HepG2 (cell line): Measurements from ENCODE around the gene BMP2. TPM values are rescaled to one million over a fixed set of nuclear protein-coding genes. Genes with fewer than 3 reads are reported as not detected.

Source experiments
- ATAC-seq: fragments of 200-7000 bp; cut with Tn5 transposase; 3 replicates; pipeline ENCODE4 v1.9.1; 2020; ENCODE audit warnings: mild to moderate bottlenecking, moderate library complexity
- BruUV-seq: library from RNA; stranded (reverse); fragments of 400-500 nt; replicated peaks from 2 replicates; lab custom pipeline; 2021; lab: Mats Ljungman, UMichigan
- CTCF ChIA-PET: fragments of 300-600 bp; formaldehyde crosslinking; extraction: SDS; loops from one replicate; lab custom pipeline; 2021; ENCODE audit warnings: low total read pairs, inconsistent platforms, low intra/inter-chr PET ratio; lab: Yijun Ruan, JAX
- POLR2A ChIA-PET: fragments of 350-600 bp; sonication (Branson Sonifier 250); formaldehyde crosslinking; loops from one replicate; lab custom pipeline; 2020; ENCODE audit warnings: antibody characterized with exemption, inconsistent platforms; lab: Yijun Ruan, JAX
- DNase-seq: peaks from one replicate; pipeline ENCODE4 v3.0.0-alpha.2; 2015; ENCODE audit warnings: low spot score
- FAIRE-seq: peaks from 3 replicates; lab custom pipeline; 2011; peaks lifted over from hg19 to GRCh38; lab: Jason Lieb, UNC
- H2AFZ ChIP-seq: one replicate; pipeline ENCODE4 v1.6.1; 2011; ENCODE audit warnings: low read length, inconsistent platforms
- H3K27ac ChIP-seq: fragments of 300-600 bp; 3 replicates; pipeline ENCODE4 v1.8.0; 2011; ENCODE audit warnings: mixed run types, mild to moderate bottlenecking, mixed read lengths, low read length, inconsistent platforms; ENCODE audit not compliant: insufficient read depth; ENCODE audit errors: extremely low read length
- H3K27me3 ChIP-seq, 2 experiments: fragments of 200-600 bp in 1 of 2; 2 replicates in 1 of 2; 3 replicates in 1 of 2; pipeline versions ENCODE4 v1.6.0 to v1.8.0; 2011; ENCODE audit warnings: low read length in 2 of 2, mild to moderate bottlenecking in 2 of 2, moderate library complexity in 2 of 2, inconsistent platforms in 1 of 2; ENCODE audit not compliant: insufficient read depth in 2 of 2, control insufficient read depth in 1 of 2
- H3K36me3 ChIP-seq, 2 experiments: fragments of 200-600 bp in 1 of 2; replicated peaks in 1 of 2; 2 replicates in 1 of 2; 3 replicates in 1 of 2; pipeline versions ENCODE4 v1.5.1 to v1.8.0; 2011; ENCODE audit warnings: low read length in 2 of 2, inconsistent platforms in 1 of 2; ENCODE audit not compliant: insufficient read depth in 2 of 2, control insufficient read depth in 1 of 2
- H3K4me1 ChIP-seq: 2 replicates; pipeline ENCODE4 v1.5.1; 2012; ENCODE audit warnings: low read length, inconsistent platforms; ENCODE audit not compliant: insufficient read depth
- H3K4me2 ChIP-seq: 2 replicates; pipeline ENCODE4 v1.6.0; 2011; ENCODE audit warnings: low read depth, low read length, inconsistent platforms
- H3K4me3 ChIP-seq, 3 experiments: fragments of 200-600 bp in 1 of 3; sonication (generic), shearing (Covaris generic) in 1 of 3; replicated peaks in 1 of 3; 2 replicates each; pipeline ENCODE4 v1.5.1; 2011 to 2016; ENCODE audit warnings: low read length in 3 of 3, inconsistent platforms in 2 of 3, low read depth in 2 of 3, mild to moderate bottlenecking in 2 of 3, control low read depth in 1 of 3, mixed read lengths in 1 of 3; ENCODE audit not compliant: insufficient read depth in 1 of 3
- H3K79me2 ChIP-seq: one replicate; pipeline ENCODE4 v1.6.1; 2011; ENCODE audit warnings: low read length, inconsistent platforms; ENCODE audit not compliant: insufficient read depth
- H3K9ac ChIP-seq: 2 replicates; pipeline ENCODE4 v1.6.0; 2011; ENCODE audit warnings: mild to moderate bottlenecking, low read depth, low read length, inconsistent platforms; ENCODE audit not compliant: insufficient read depth
- H3K9me3 ChIP-seq: 2 replicates; pipeline ENCODE4 v1.5.1; 2012; ENCODE audit warnings: mild to moderate bottlenecking, low read length
- H4K20me1 ChIP-seq: 2 replicates; pipeline ENCODE4 v1.6.0; 2011; ENCODE audit warnings: inconsistent platforms, mild to moderate bottlenecking, low read length, moderate library complexity; ENCODE audit not compliant: insufficient read depth
- DMAP1 ChIP-seq: IDR thresholded peaks from 2 replicates; pipeline ENCODE4 v1.6.1; 2016
- FOXJ3 ChIP-seq: sonication (generic); formaldehyde crosslinking; IDR thresholded peaks from 2 replicates; pipeline ENCODE4 v1.4.0; 2020; ENCODE audit warnings: missing genetic modification reagents, mild to moderate bottlenecking, borderline replicate concordance
- LRRFIP1 ChIP-seq: sonication (generic); formaldehyde crosslinking; conservative IDR thresholded peaks from 2 replicates; pipeline ENCODE4 v1.4.0; 2020; ENCODE audit warnings: missing genetic modification reagents
- NCOA5 ChIP-seq: sonication (generic); formaldehyde crosslinking; IDR thresholded peaks from 2 replicates; pipeline ENCODE4 v1.4.0; 2020; ENCODE audit warnings: missing genetic modification reagents
- PAXIP1 ChIP-seq: sonication (generic); formaldehyde crosslinking; conservative IDR thresholded peaks from 2 replicates; pipeline ENCODE4 v1.4.0; 2020; ENCODE audit warnings: mild to moderate bottlenecking, missing genetic modification reagents, moderate library complexity
- SALL1 ChIP-seq: sonication (generic); formaldehyde crosslinking; IDR thresholded peaks from 2 replicates; pipeline ENCODE4 v1.8.0; 2022; ENCODE audit warnings: mild to moderate bottlenecking, missing genetic modification reagents
- SSRP1 ChIP-seq: IDR thresholded peaks from 2 replicates; pipeline ENCODE4 v1.6.1; 2016; ENCODE audit warnings: control low read depth
- SYNCRIP ChIP-seq: fragments of 200-400 bp; formaldehyde crosslinking; IDR thresholded peaks from 2 replicates; pipeline ENCODE4 v1.6.1; 2018; ENCODE audit warnings: mild to moderate bottlenecking, low read depth, low read length; ENCODE audit not compliant: insufficient read depth
- ZNF577 ChIP-seq: sonication (generic); formaldehyde crosslinking; IDR thresholded peaks from 2 replicates; pipeline ENCODE4 v1.4.0; 2020; ENCODE audit warnings: mild to moderate bottlenecking, low read depth, missing genetic modification reagents, borderline replicate concordance
- WGBS: methylation state at CpG from one replicate; pipeline ENCODE4 v1.1.6; 2017; ENCODE audit warnings: low lambda C conversion rate; 5-methylcytosine and 5-hydroxymethylcytosine counted together
- in situ Hi-C: cut with HindIII; loops from 2 replicates; pipeline ENCODE4 v1.10.0; 2017; ENCODE audit warnings: low pct_unique_long_range_greater_than_20kb; ENCODE audit not compliant: extremely low pct_ligation_motif_present
- intact Hi-C: fragments of 100-400 bp; cut with micrococcal nuclease; formaldehyde crosslinking; loops from one replicate; pipeline ENCODE4 v1.10.0; 2022; ENCODE audit not compliant: unreplicated experiment
- polyA plus RNA-seq, 8 experiments: library from polyadenylated mRNA; depleted of rRNA in 3 of 8; stranded (reverse) in 7 of 8; unstranded in 1 of 8; fragments of >200 nt; fragmentation: Illumina TruSeq in 4 of 8; extraction: Trizol in 4 of 8; gene quantifications; 2 replicates each; pipeline versions ENCODE4 v1.2.1 to v1.2.3, GENCODE V29; 2011 to 2016; ENCODE audit warnings: low read depth in 4 of 8, missing spikeins in 1 of 8, mixed read lengths in 1 of 8; ENCODE audit not compliant: insufficient read depth in 1 of 8
- total RNA-seq, 5 experiments: library from RNA; depleted of rRNA; stranded (reverse); fragments of >200 nt; fragmentation: Illumina TruSeq; extraction: Trizol; gene quantifications; 2 replicates each; pipeline ENCODE4 v1.2.3, GENCODE V29; 2016; ENCODE audit warnings: low read depth in 1 of 5

BMP2 gene
- total and polyA plus RNA-seq, 2 of the 13 experiments (the other 11 are each of a cell fraction or from before 2014, with no cell fraction given): 0.02 to 0.03 TPM

- H3K27me3 ChIP-seq: no peaks in the 10 kb centered on the region; a peak in 3 of 5 replicates
- no peak overlapping the region for H3K4me3 ChIP-seq
- no peaks in the 10 kb centered on the region for H4K20me1 ChIP-seq
- no peaks in the 10 kb centered on the region for H3K4me1 ChIP-seq
- no peak for DNase-seq
- 57% methylated on average over 5 of the region's 5 CpGs for WGBS
- H3K36me3 ChIP-seq: no peaks in the 10 kb centered on the region
- H3K27ac ChIP-seq: no peak overlapping the region
- no peak for ATAC-seq
- no peaks in the 10 kb centered on the region for H3K9me3 ChIP-seq
- in situ Hi-C loops (no loop called here), intact Hi-C loops (no loop called here)
- H3K9ac ChIP-seq: no peak overlapping the region
- BruUV-seq: no TSS peak
- no peaks in the 10 kb centered on the region for H3K79me2 ChIP-seq
- TF ChIP-seq FOXJ3 (no peak), DMAP1 (CRISPR knock-in tag) (no peak), SYNCRIP (no peak), SALL1 (CRISPR knock-in tag) (no peak), SSRP1 (CRISPR knock-in tag) (no peak), PAXIP1 (CRISPR knock-in tag) (no peak), ZNF577 (CRISPR knock-in tag) (no peak), NCOA5 (CRISPR knock-in tag) (no peak), LRRFIP1 (CRISPR knock-in tag) (no peak)
- ChIA-PET POLR2A (no interaction called here), CTCF (no interaction called here)
- H3K4me2 ChIP-seq: no peak overlapping the region
- no peak for FAIRE-seq
- H2AFZ ChIP-seq: no peak overlapping the region
These were observed 16.3 kb downstream of the BMP2 start for GRCh38 chr20:6783752-6784151.
